GM21529 (cell line): Measurements from ENCODE around the gene PPFIA1.
"Not testable (repeated sequence)": the region's sequence is repeated elsewhere in the genome, so short reads cannot be mapped to it uniquely, and the experiment has no call there.

ENCODE experiments used
- ATAC-seq: cut with Tn5 transposase; IDR thresholded peaks from one replicate; pipeline ENCODE4 v1.9.1; 2021; ENCODE audit not compliant: unreplicated experiment

Gene PPFIA1

DNA sequence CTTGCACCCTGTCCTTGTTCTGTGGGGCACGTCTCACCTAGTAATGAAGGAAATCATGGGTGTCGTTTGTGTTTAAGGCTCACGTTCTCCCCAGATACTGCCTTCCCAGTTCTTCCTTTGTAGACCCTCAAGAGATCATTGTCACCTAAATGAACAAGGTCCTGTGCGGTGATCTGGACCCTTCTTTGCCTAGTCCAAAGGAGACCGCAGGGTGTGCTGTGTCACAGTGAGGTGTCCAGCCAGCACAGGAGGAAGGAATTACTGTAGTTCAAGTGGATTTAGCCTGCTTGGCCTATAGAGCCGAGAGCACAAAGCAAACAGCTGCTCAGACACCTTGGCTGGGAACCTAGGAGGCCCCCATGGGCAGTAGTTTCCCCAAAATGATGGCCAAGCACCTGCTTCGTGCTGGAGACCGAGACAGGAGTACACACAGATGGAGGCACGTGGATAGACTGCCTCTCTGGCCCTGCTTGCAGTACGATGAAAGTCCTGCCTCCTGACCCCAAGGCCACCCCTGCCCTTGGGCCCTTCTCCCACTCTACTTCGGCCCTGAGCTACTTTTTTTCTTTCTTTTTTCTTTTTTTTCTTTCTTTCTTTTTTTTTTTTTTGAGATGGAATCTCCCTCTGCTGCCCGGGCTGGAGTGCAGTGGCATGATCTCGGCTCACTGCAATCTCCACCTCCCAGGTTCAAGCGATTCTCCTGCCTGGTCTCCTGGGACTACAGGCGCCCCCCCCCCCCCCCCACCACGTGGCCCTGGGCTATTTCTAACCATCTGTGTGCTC is 19.4 kb upstream of the PPFIA1 start:
- ATAC-seq: no peak

DNA sequence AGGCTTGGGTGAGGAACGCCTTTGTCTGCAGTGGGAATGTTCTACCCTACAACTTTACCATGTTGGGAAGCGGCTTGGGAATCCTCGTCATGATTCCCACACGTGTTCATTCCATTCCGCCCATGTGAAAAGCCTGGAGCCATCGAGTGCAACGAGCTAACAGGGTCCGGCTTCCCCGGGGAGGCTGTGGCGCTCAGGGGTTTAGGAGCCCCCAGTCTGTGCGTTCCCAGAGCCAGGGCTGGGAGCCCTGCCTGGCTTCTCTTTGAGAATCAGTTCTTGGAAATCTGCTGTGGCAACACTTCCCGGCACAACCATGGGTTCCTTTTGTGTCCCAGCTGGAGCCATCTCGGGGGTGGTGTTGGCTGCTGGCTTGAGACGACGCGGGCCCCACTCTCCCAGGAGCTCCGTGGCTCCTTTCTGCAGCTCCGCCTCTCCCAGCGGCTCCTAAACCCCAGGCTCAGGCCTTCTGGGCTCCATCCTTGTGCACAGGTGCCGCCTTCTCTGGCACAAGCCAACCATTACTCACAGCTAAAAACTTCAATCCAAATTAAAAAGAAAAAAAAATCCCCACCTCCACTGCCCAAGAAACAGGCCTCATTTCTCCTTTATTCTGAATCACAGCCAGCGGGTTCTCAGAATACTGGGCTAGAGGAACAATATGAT is 18.7 kb upstream of the PPFIA1 start:
- no peak for ATAC-seq

DNA sequence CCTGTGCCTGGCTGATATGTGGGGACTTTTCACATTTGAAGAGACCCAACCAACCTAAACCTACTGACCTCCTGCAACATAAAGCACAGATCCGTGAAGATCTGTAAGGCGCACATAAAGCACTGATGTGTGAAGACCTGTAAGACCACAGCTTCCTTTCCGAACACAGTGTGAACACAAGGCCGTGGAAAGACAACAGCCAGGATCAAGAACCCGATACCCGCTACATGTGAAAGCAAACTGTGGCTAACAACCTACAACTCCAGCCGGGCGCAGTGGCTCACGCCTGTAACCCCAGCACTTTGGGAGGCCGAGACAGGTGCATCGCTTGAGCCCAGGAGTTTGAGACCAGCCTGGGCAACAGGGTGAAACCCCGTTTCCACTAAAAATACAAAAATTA is 17.6 kb upstream of the PPFIA1 start:
- ATAC-seq: no peak

DNA sequence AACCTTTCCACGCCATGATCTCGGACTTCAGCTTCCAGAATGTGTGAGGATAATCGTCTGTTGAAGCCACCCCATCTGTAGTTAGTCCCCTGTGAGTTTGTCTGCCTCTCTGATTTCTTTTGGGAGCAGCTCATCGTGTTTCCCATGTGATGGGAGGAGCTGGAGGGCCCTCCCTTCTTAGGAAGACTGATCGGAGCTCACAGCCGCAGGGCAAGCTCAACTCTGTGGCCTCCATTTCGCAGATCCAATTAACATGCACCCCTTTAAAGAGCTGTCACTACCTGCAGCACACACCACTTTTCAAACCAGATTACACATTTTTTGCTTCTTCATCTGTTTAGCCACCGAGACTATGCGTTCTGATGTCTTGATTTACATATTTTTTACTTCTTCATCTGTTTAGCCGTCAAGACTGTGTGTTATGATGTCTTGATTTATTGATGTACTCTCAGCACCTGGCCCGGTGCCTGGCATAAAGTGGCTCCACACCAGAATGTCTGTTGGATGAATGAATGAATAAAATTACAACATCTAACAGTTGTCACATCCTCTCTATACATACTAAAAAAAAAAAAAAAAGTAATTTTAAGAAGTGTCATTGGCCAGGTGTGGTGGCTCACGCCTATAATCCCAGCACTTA is 14.9 kb upstream of the PPFIA1 start:
- ATAC-seq: no peak

DNA sequence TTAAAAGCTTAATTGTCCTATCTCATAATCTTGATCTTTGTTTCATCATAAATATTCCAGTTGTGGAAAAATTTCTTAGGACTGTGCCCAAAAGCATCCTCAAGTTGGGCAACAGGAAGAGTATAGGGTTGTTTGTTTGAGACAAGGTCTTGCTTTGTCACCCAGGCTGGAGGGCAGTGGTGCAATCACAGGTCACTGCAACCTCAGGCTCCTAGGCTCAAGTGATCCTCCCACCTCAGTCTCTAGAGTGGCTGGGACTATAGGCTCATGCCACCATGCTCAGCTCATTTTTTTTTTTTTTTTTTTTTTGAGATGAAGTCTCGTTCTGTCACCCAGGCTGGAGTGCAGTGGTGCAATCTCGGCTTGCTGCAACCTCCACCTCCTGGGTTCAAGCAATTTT is 11.4 kb upstream of the PPFIA1 start:
- not testable (repeated sequence) for ATAC-seq

DNA sequence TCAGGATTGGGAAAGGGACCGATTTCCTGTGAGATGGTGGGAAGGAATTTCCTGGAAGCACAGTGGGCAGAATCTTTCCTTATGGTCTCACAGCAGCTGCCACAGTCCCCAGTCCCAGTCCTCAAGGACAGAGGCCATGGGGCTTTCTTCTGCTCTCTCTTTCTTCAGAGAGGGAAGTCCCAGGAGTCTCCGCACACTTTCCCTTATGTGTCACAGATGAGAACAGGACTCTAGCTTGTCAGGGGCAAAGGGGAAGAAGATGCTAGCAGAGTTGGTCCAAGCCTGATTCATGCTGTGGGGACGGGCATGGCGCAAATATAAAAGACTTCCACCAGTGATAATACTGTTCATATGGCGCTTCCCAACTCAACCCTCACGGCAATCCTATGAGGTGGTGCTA is 7.5 kb upstream of the PPFIA1 start:
- no peak for ATAC-seq

DNA sequence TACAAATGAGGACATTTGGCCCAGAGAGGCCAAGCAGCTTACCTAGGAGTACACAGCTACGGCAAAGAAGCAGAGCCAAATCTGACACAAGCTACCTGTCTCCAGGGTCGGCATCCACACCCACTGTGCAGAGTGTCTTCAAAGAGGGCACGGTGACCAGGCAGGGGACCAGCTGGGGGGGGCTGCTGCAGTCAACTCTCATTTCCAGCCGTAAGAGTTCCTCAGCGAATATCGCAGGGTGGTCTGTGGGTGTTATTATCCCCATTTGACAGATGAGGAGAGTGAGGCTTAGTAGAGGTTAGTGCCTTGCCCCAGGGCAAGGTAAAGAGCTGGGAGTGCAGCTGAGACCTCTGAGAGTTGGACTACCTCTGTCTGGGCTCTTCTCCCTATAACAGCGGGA is 7.1 kb upstream of the PPFIA1 start:
- no peak for ATAC-seq

DNA sequence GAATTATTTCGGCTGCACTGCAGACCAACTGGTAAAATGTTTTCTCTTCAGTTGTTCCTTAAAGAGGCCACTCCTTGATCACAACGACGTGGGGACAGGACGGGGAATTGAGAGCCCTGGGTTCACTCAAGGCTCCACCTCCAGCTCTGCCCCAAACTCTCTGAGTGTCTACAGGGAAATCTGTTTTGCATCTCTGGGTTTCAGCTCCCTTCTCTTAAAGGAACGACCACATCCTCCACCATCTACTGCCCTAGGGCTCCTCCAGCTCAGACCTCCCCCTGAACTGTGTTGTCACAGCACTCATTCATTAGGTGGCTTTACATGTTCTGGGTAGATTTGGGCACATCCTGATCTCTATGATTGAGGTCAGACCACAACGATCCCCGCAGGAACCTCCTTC is 5.1 kb upstream of the PPFIA1 start:
- no peak for ATAC-seq

DNA sequence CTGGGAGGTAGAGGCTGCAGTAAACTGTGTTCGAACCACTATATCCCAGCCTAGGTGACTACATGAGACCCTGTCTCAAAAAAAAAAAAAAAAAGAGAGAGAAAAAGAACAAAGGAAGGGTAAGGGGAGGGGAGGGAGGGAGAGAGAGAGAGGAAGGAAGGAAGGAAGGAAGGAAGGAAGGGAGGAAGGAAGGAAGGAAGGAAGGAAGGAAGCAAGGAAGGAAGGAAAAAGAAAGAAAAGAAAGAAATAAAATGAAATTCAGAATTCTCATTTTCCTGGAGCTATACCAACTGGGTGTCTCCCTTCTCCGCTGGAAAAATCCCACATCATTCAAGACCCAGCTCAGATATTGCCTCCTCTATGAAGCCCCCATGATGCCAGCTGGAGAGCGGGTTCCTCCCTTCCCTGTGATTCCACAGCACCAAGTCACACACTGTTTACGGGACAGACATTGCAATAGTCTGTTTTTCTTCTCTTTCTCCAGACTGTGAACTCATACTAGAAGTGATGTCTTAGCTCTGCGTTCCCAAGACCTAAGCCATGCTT is 3.0 kb upstream of the PPFIA1 start:
- ATAC-seq: no peak

DNA sequence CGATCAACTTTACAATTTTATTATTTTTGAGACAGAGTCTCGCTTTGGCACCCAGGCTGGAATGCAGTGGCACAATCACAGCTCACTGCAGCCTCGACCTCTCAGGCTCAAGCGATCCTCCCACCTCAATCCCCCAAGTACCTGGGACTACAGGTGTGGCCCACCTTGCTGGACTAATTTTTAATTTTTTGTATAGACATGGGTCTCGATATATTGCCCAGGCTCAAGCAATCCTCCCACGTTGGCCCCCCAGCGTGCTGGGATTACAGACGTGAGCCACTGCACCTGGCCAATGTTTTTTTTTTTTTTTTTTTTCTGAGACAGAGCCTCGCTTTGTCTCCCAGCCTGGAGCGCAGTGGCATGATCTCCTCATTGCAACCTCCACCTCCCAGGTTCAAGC is 2.0 kb upstream of the PPFIA1 start:
- no peak for ATAC-seq

DNA sequence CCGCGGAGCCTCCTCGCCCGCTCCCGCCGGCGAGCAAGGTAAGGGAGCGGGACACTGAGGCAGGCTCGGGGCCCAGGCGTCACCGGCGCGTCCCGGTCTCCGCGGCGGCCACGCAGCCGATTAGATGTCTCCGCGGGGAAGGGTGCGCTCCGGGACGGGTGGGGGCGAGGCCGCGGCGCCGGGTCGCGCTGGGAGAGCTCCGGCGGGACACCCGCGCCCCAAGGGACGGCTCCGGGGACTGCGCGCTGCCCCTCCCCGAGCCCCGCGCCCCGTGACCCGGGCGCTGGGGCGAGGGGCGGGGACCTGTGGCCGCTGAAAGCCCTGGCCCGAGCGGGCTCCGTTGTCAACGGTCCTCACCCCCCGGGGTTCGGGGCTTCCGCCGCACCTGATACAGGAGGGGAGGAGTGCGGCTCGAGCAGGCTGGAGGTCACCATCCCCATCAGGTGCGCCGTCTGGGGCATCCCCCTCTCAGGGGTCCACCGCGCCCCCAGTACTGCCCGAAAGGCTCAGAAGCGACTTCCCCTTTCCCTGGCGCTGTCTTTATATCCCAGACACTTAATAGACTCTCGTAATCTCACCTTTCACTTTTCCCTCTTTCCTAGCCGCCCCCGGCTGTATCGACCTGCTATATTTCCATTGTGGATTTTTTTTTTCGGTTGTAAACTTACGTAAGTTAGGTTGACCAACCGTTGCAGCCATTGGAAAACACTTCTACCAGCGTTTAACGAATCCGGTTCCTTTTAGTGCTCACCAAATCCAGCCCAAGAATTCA is 573 bp downstream of the PPFIA1 start:
- peak; percentile 28 for ATAC-seq

DNA sequence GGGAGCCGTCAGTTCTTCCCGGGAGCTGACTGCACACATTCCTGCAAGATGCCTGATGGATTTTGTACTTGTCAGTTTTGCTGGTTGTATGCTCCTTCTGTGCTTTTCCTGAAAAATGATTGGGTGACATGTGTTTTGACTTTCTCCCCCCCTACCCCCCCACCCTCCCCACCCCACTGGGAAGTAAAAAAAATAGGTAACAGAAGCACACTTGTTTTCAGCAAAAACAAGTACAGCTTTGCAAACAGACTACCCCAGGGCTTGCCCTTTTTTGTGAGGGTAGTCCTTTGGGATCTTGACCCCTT is 1.1 kb downstream of the PPFIA1 start:
- no peak for ATAC-seq

DNA sequence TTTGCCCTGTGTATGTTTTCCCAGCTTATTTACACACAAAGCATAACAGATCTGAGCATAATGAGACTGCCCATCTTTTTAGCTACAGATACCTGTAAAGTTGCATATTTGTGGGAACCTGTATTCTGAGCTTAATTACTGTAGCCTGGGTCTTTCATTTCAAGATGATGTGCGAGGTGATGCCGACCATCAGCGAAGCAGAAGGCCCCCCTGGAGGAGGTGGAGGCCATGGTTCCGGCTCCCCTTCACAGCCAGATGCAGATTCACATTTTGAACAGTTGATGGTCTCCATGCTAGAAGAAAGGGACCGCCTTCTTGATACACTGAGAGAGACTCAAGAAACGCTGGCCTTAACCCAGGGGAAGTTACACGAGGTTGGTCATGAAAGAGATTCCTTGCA is 1.5 kb downstream of the PPFIA1 start:
- no peak for ATAC-seq

DNA sequence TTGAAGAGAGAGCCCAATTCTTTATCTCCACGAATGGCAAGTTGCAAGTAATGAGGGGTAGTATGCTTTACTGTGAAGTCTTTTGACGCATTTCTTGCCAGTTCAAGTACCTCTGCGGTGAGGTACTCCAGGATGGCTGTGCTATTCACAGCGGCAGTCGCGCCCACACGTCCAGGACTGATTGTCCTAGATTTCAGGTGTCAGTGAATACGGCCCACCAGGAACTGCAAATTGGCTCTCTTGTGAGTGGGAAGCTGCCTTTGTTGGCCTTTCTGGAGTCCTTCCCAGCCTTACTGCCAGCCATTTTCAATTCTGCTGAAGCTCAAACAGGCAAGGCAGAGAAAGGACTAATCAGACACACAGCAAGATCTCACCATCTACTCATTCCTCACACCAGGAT is 8.5 kb downstream of the PPFIA1 start:
- ATAC-seq: no peak

DNA sequence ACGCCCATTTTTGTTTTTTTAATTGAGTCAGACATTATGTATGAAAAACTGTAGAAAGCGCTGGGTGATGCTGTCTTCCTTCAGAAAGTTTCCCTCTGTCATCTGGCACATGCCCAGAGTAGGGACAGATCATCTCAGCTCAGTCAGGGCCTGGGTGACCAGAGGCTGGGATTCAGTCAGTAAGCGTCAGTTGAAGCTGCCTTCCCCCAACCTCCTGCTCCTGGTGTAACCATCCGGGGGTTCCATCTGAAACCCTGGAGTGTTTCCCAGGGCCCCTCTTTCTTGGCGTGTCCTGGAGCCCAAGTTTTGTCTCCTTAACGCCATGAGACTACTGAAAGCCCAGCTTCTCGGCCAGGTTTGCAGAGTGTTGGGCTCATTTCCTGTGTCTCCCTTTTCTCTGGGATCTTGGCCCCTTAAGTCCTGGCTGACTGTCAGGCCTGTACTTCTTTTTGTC is 10.7 kb downstream of the PPFIA1 start:
- no peak for ATAC-seq

DNA sequence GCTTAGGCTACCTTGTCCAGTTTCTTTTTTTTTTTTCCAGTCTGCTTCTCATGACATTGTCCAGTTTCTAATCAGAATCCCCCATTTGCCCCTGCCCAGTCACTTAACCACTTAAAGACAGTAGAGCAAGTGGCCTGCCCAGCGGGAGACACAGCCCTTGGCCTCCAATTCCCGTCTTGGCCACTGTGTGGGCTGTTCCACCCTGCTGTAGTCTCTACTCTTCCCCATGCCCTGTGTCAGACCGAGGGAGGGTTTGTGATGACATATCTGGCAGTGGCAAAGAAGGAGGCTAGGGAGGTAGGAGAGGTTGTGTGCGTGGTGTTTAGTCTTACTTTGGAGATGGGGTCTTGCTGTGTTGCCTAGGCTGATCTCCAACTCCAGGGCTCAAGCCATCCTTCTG is 11.5 kb downstream of the PPFIA1 start:
- ATAC-seq: no peak

DNA sequence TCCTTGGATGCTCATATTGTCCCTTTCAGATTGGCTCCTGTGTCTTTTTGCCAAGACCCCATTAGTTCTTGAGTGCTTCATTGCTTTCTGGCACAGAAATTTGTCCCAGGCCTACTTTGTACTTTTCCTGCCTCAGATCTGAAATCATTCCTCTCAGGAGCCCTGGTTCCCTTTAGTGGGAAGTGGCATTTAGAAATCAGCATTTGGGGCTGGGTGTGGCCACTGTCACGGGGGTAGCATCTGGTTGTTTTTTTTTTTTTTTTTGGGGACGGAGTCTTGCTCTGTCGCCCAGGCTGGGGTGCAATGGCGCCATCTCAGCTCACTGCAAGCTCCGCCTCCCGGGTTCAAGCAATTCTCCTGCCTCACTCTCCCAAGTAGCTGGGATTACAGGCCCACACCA is 18.2 kb downstream of the PPFIA1 start:
- ATAC-seq: no peak

DNA sequence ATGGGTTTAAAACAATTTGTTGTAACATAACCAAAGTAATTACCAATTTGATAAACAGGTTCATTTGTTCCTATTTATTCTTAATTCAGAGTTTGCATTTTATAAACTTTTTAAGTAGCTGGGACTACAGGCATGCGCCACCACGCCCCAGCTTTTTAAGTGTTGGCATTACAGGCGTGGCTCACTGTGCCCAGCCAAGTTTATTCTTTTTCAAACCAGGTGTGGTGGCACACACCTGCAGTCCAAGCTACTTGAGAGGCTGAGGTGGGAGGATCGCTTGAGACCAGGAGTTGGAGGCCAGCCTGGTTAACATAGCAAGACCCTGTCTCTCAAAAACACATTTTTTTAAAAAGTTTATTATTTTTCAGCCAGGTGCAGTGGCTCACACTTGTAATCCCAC is 19.1 kb downstream of the PPFIA1 start:
- ATAC-seq: no peak

DNA sequence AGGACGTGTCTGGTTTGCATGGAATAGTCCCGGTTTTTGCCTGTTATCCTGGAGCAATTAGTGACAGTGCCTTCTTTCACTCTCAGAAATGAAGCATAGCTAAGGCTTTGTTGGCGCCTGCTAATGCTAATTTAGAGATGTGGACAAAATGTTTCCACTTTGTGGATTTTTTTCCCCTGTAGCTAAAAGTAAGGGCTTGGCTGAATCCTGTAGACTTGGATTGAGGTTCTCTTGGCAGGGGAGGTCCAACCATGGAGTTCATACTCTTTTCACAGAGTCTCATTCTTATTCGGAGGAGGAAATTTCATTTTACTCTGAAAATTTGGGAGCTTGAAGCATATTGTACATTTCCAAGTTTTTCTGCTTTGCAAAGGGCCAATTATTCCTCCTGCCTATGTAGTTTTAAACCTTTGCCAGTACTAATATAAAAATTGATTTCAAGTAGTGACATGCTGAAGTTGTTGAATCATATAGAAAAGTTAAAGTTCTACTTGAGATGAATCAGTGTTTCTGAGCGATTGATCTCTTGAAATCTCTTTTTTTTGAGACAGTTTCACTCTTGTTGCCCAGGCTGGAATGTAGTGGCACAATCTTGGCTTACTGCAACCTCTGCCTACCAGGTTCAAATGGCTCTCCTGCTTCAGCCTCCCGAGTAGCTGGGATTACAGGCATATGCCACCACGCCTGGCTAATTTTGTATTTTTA is 20.0 kb downstream of the PPFIA1 start:
- ATAC-seq: no peak

DNA sequence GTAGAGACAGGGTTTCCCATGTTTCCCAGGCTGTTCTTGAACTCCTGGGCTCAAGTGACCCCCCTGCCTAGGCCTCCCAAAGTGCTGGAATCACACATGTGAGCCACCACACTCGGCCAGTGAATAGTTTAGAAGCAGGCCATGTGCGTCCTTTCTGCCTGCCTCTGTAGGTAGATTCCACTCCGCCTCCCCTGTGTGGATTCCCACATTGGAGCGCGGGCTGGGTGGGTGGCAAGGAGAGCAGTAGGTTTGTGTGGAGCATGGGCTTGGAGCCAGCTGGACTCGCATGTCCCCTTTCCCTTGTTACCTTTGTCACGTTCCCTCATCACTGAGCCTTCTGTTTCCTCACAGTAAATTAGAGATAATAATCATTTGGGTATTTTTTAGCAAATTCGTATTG is 21.7 kb downstream of the PPFIA1 start:
- no peak for ATAC-seq

DNA sequence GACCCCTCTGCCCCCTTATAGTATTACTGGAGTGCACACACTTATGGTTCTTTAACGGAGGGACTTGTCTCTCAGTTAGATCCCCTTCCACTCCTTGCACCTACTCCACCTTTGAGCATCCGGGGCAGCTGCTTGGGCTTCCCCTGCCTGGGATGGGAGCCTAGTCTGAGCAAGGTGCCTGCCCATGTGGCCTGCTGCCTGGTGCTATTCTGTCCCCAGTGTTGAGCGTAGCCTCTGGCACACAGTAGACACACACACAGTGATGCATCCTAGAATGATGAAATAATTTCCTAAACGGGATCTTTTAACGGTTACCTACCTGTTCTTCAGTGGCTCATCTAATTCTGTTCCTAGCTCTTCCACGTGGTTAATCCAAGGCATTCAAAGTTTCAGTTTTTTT is 22.4 kb downstream of the PPFIA1 start:
- ATAC-seq: no peak
